SK-N-SH (cell line): ENCODE results near the gene RNF11. TPM values are rescaled to one million over a fixed set of nuclear protein-coding genes. Genes with fewer than 3 reads are reported as not detected.

Experiments used
- CTCF ChIA-PET: fragments of 300-600, 350-600 bp; formaldehyde crosslinking; extraction: SDS; loops from one replicate; lab custom pipeline; 2021; lab: Yijun Ruan, JAX
- POLR2A ChIA-PET: fragments of 350-600 bp; sonication (Branson Sonifier 250); formaldehyde crosslinking; extraction: SDS; loops from one replicate; lab custom pipeline; 2020; ENCODE audit warnings: antibody characterized with exemption, inconsistent platforms; lab: Yijun Ruan, JAX
- DNase-seq: peaks from one replicate; pipeline ENCODE4 v3.0.0; 2012
- H2AFZ ChIP-seq: fragments of 200-600 bp; sonication (generic); 2 replicates; pipeline ENCODE4 v1.8.1; 2016; ENCODE audit warnings: antibody characterized with exemption, mild to moderate bottlenecking, low read depth
- H3F3A ChIP-seq: fragments of 200-600 bp; sonication (generic); replicated peaks from 2 replicates; pipeline ENCODE3; 2016; ENCODE audit warnings: antibody characterized with exemption, mild to moderate bottlenecking; ENCODE audit not compliant: insufficient read depth
- H3K27ac ChIP-seq, 2 experiments: fragments of 200-500 bp in 1 of 2; fragments of 200-600 bp in 1 of 2; sonication (Bioruptor generic) in 1 of 2; sonication (generic), shearing (Covaris generic) in 1 of 2; 2 replicates each; pipeline versions ENCODE4 v1.5.1 to v1.6.1; 2014 to 2016; ENCODE audit warnings: low read depth in 2 of 2, inconsistent platforms in 1 of 2, low read length in 1 of 2, mild to moderate bottlenecking in 1 of 2, mixed read lengths in 1 of 2
- H3K27me3 ChIP-seq: fragments of 200-600 bp; sonication (generic), shearing (Covaris generic); 2 replicates; pipeline ENCODE4 v1.6.1; 2016; ENCODE audit warnings: mixed run types; ENCODE audit not compliant: insufficient read depth
- H3K36me3 ChIP-seq, 2 experiments: fragments of 200-500 bp in 1 of 2; fragments of 200-600 bp in 1 of 2; sonication (Bioruptor generic) in 1 of 2; sonication (generic) in 1 of 2; replicated peaks in 1 of 2; 2 replicates each; pipeline versions ENCODE3 to v1.5.1; 2014 to 2016; ENCODE audit warnings: low read length in 1 of 2, mild to moderate bottlenecking in 1 of 2; ENCODE audit not compliant: insufficient read depth in 2 of 2, control insufficient read depth in 1 of 2
- H3K4me1 ChIP-seq, 2 experiments: fragments of 200-500 bp in 1 of 2; fragments of 200-600 bp in 1 of 2; sonication (Bioruptor generic) in 1 of 2; sonication (generic), shearing (Covaris generic) in 1 of 2; 2 replicates each; pipeline versions ENCODE4 v1.5.1 to v1.6.1; 2014 to 2016; ENCODE audit warnings: low read depth in 1 of 2, low read length in 1 of 2, mixed run types in 1 of 2; ENCODE audit not compliant: insufficient read depth in 2 of 2, control insufficient read depth in 1 of 2
- H3K4me2 ChIP-seq: fragments of 200-600 bp; sonication (generic), shearing (Covaris generic); 2 replicates; pipeline ENCODE4 v1.6.1; 2017; ENCODE audit warnings: mixed run types
- H3K4me3 ChIP-seq, 2 experiments: fragments of 200-500 bp in 1 of 2; fragments of 200-600 bp in 1 of 2; sonication (Bioruptor generic) in 1 of 2; sonication (generic), shearing (Covaris generic) in 1 of 2; 2 replicates each; pipeline versions ENCODE4 v1.5.1 to v1.8.1; 2014 to 2016; ENCODE audit warnings: low read depth in 2 of 2, inconsistent platforms in 1 of 2, low read length in 1 of 2, mild to moderate bottlenecking in 1 of 2, mixed read lengths in 1 of 2, moderate library complexity in 1 of 2
- H3K79me2 ChIP-seq: fragments of 200-600 bp; sonication (generic); 2 replicates; pipeline ENCODE4 v1.8.1; 2017; ENCODE audit warnings: mild to moderate bottlenecking; ENCODE audit not compliant: insufficient read depth
- H3K9ac ChIP-seq: fragments of 200-600 bp; sonication (generic); 2 replicates; pipeline ENCODE4 v1.6.1; 2017; ENCODE audit warnings: mixed run types
- H3K9me2 ChIP-seq: fragments of 200-600 bp; sonication (generic); 2 replicates; pipeline ENCODE4 v1.6.1; 2017; ENCODE audit warnings: mixed run types
- H3K9me3 ChIP-seq: fragments of 200-600 bp; sonication (generic); 2 replicates; pipeline ENCODE4 v1.6.1; 2017; ENCODE audit warnings: mixed run types, mild to moderate bottlenecking, moderate library complexity
- H4K20me1 ChIP-seq: fragments of 200-600 bp; sonication (generic); 2 replicates; pipeline ENCODE4 v1.6.1; 2017; ENCODE audit warnings: mild to moderate bottlenecking, mixed run types; ENCODE audit not compliant: insufficient read depth
- EP300 ChIP-seq, 2 experiments: IDR thresholded peaks; 2 replicates each; pipeline versions ENCODE4 v1.4.0 to v1.6.1; 2012; ENCODE audit warnings: borderline replicate concordance in 1 of 2, low read depth in 1 of 2, low read length in 1 of 2
- EZH2phosphoT487 ChIP-seq: fragments of 200-600 bp; sonication (generic); IDR thresholded peaks from 2 replicates; pipeline ENCODE4 v1.6.1; 2017; ENCODE audit warnings: low read depth, mixed run types, mild to moderate bottlenecking, antibody characterized with exemption, moderate library complexity, borderline replicate concordance
- FOXM1 ChIP-seq: IDR thresholded peaks from 2 replicates; pipeline ENCODE4 v1.4.0; 2012; ENCODE audit warnings: low read depth, mild to moderate bottlenecking
- GABPA ChIP-seq: IDR thresholded peaks from 2 replicates; pipeline ENCODE4 v1.4.0; 2012; ENCODE audit warnings: low read depth, mild to moderate bottlenecking
- GATA2 ChIP-seq: sonication (generic); formaldehyde crosslinking; IDR thresholded peaks from 2 replicates; pipeline ENCODE4 v1.5.0; 2020; ENCODE audit warnings: mild to moderate bottlenecking, missing genetic modification reagents
- JUND ChIP-seq: IDR thresholded peaks from 2 replicates; pipeline ENCODE4 v1.4.0; 2012
- MEF2A ChIP-seq: IDR thresholded peaks from 2 replicates; pipeline ENCODE4 v1.4.0; 2012; ENCODE audit warnings: low read depth, borderline replicate concordance
- NFIC ChIP-seq: IDR thresholded peaks from 2 replicates; pipeline ENCODE4 v1.4.0; 2012; ENCODE audit warnings: borderline replicate concordance
- NRF1 ChIP-seq: IDR thresholded peaks from 2 replicates; pipeline ENCODE4 v1.6.1; 2012; ENCODE audit warnings: low read depth, mild to moderate bottlenecking, low read length
- POLR2AphosphoS5 ChIP-seq: IDR thresholded peaks from 2 replicates; pipeline ENCODE4 v1.6.1; 2012; ENCODE audit warnings: low read depth, low read length
- RFX5 ChIP-seq: IDR thresholded peaks from 2 replicates; pipeline ENCODE4 v1.6.1; 2012; ENCODE audit warnings: mild to moderate bottlenecking, improper control_type of control experiment, low read length
- SIN3A ChIP-seq: IDR thresholded peaks from 2 replicates; pipeline ENCODE4 v1.6.1; 2012; ENCODE audit warnings: low read depth, mild to moderate bottlenecking, low read length, moderate library complexity, borderline replicate concordance
- SMC3 ChIP-seq: IDR thresholded peaks from 2 replicates; pipeline ENCODE4 v1.6.1; 2012; ENCODE audit warnings: low read depth, low read length, improper control_type of control experiment
- USF1 ChIP-seq: IDR thresholded peaks from 2 replicates; pipeline ENCODE4 v1.4.0; 2012; ENCODE audit warnings: low read depth, borderline replicate concordance
- USF2 ChIP-seq: fragments of 150-350 bp; IDR thresholded peaks from 2 replicates; pipeline ENCODE4 v1.6.1; 2017; ENCODE audit warnings: antibody characterized with exemption, low read length, low read depth, borderline replicate concordance
- YY1 ChIP-seq: IDR thresholded peaks from 2 replicates; pipeline ENCODE4 v1.4.0; 2012; ENCODE audit warnings: low read depth, mild to moderate bottlenecking
- WGBS: methylation state at CpG from one replicate; pipeline ENCODE4 v1.1.6; 2017; ENCODE audit warnings: low lambda C conversion rate; 5-methylcytosine and 5-hydroxymethylcytosine counted together
- polyA plus RNA-seq, 3 experiments: library from polyadenylated mRNA; depleted of rRNA; stranded (reverse); fragments of >200 nt; gene quantifications; 2 replicates each; pipeline ENCODE4 v1.2.3, GENCODE V29; 2012

Gene RNF11
- polyA plus RNA-seq, 1 of the 3 experiments (the other 2 are of a cell fraction) = 62.5 TPM

GRCh38 chr1:51299185-51299885 lies 63.3 kb downstream of the RNF11 start:
- no peaks in the 10 kb centered on the region for H3K9me2 ChIP-seq
- no peak overlapping the region for H3K4me3 ChIP-seq
- no peaks in the 10 kb centered on the region for H3K79me2 ChIP-seq
- no peaks in the 10 kb centered on the region for H3K36me3 ChIP-seq
- TF ChIP-seq EZH2phosphoT487 = no peak
- TF ChIP-seq SIN3A = no peak
- TF ChIP-seq YY1 = no peak
- no peak for TF ChIP-seq GABPA
- no peak for TF ChIP-seq RFX5
- no peak for TF ChIP-seq SMC3
- no peak for TF ChIP-seq NFIC
- TF ChIP-seq USF2 = no peak
- no peak for TF ChIP-seq FOXM1
- no peak for TF ChIP-seq GATA2 (CRISPR knock-in tag)
- no peak for TF ChIP-seq NRF1
- TF ChIP-seq JUND = no peak
- no peak for TF ChIP-seq EP300 (IDR thresholded peaks at IDR 0.05; ENCODE audit: borderline replicate concordance in 1 of 2, low read depth in 1 of 2, low read length in 1 of 2)
- TF ChIP-seq USF1 = no peak
- no peaks in the 10 kb centered on the region for H3K9me3 ChIP-seq
- no peak overlapping the region for H2AFZ ChIP-seq
- DNase-seq = no peak
- CTCF ChIA-PET = interaction anchor here (1.2 to 1.5 kb wide), 2 partner anchors 108 to 525 kb away, joined by 5 to 6 read pairs; no protein-coding TSS in a partner anchor
- H3K27me3 ChIP-seq = no peaks in the 10 kb centered on the region
- H3K9ac ChIP-seq = no peak overlapping the region
- no peak overlapping the region for H3K4me2 ChIP-seq
- H3K27ac ChIP-seq = no peak overlapping the region
- no peaks in the 10 kb centered on the region for H4K20me1 ChIP-seq
- peaks cover 0 to 3% of the 10 kb centered on the region in 2 experiments; a peak in 1 of 4 replicates for H3K4me1 ChIP-seq
- H3F3A ChIP-seq = peaks cover 7% of the 10 kb centered on the region
- 91% methylated on average over 8 of the region's 11 CpGs for WGBS
- POLR2A ChIA-PET = no interaction called here

GRCh38 chr1:51299981-51300670 lies 64.1 kb downstream of the RNF11 start:
- H3K9me2 ChIP-seq = no peaks in the 10 kb centered on the region
- H3K4me1 ChIP-seq = peaks cover 0 to 3% of the 10 kb centered on the region in 2 experiments; a peak in 1 of 4 replicates
- H3K4me2 ChIP-seq = no peak overlapping the region
- H2AFZ ChIP-seq = no peak overlapping the region
- H3K36me3 ChIP-seq = no peaks in the 10 kb centered on the region
- ChIA-PET POLR2A (no interaction called here), CTCF (interaction anchor here (0.6 kb wide), 1 partner anchor 12 kb away, joined by 3 read pairs; no protein-coding TSS in a partner anchor)
- H3K79me2 ChIP-seq = no peaks in the 10 kb centered on the region
- no peaks in the 10 kb centered on the region for H3K27me3 ChIP-seq
- H3K9ac ChIP-seq = no peak overlapping the region
- H4K20me1 ChIP-seq = no peaks in the 10 kb centered on the region
- H3K4me3 ChIP-seq = no peak overlapping the region
- H3F3A ChIP-seq = peaks cover 7% of the 10 kb centered on the region
- no peak overlapping the region for H3K27ac ChIP-seq
- WGBS = 70% methylated on average over 5 of the region's 6 CpGs
- no peaks in the 10 kb centered on the region for H3K9me3 ChIP-seq
- no peak for TF ChIP-seq MEF2A
- no peak for TF ChIP-seq POLR2AphosphoS5
- DNase-seq = no peak
